GM23338 (cell line): ENCODE results near the gene FARP1. TPM values are rescaled to one million over a fixed set of nuclear protein-coding genes. Genes with fewer than 3 reads are reported as not detected.

ENCODE experiments used
- ATAC-seq: fragments of 200-7000 bp; cut with Tn5 transposase; 3 replicates; pipeline ENCODE4 v1.9.1; 2020
- DNase-seq: peaks from one replicate; pipeline ENCODE4 v3.0.0-alpha.2; 2015; ENCODE audit warnings: low spot score
- H2AFZ ChIP-seq: fragments of 200-600 bp; sonication (generic); 2 replicates; pipeline ENCODE4 v1.8.0; 2016; ENCODE audit warnings: antibody characterized with exemption, mild to moderate bottlenecking, moderate library complexity
- H3F3A ChIP-seq: fragments of 200-600 bp; sonication (generic); replicated peaks from 2 replicates; pipeline ENCODE4 v1.8.0; 2017; ENCODE audit warnings: antibody characterized with exemption, mixed run types, low read depth
- H3K27ac ChIP-seq: fragments of 200-600 bp; sonication (generic); 2 replicates; pipeline ENCODE4 v1.6.1; 2016; ENCODE audit warnings: low read depth
- H3K27me3 ChIP-seq: fragments of 200-600 bp; sonication (generic); 2 replicates; pipeline ENCODE4 v1.8.0; 2016; ENCODE audit warnings: mild to moderate bottlenecking, mixed run types, moderate library complexity; ENCODE audit not compliant: insufficient read depth
- H3K36me3 ChIP-seq: fragments of 200-600 bp; sonication (generic); 2 replicates; pipeline ENCODE4 v1.8.0; 2016; ENCODE audit warnings: mild to moderate bottlenecking; ENCODE audit not compliant: insufficient read depth
- H3K4me1 ChIP-seq: fragments of 200-600 bp; sonication (generic); 2 replicates; pipeline ENCODE4 v1.8.0; 2016; ENCODE audit warnings: mild to moderate bottlenecking, moderate library complexity; ENCODE audit not compliant: insufficient read depth
- H3K4me2 ChIP-seq: fragments of 200-600 bp; sonication (generic); 2 replicates; pipeline ENCODE4 v1.7.1; 2017; ENCODE audit warnings: mixed run types
- H3K4me3 ChIP-seq: fragments of 200-600 bp; sonication (generic); 2 replicates; pipeline ENCODE4 v1.6.1; 2016; ENCODE audit warnings: mixed run types
- H3K79me2 ChIP-seq: fragments of 200-600 bp; sonication (generic); replicated peaks from 2 replicates; pipeline ENCODE4 v1.8.0; 2017; ENCODE audit warnings: mild to moderate bottlenecking; ENCODE audit not compliant: insufficient read depth
- H3K9me2 ChIP-seq: fragments of 200-600 bp; sonication (generic); 2 replicates; pipeline ENCODE4 v1.8.0; 2017; ENCODE audit not compliant: insufficient read depth
- H4K20me1 ChIP-seq: fragments of 200-600 bp; sonication (generic); replicated peaks from 2 replicates; pipeline ENCODE4 v1.8.0; 2017; ENCODE audit warnings: mild to moderate bottlenecking; ENCODE audit not compliant: insufficient read depth
- H3K27ac Mint-ChIP-seq: 2 replicates; pipeline ENCODE4 v1.8.0; 2020; ENCODE audit warnings: inconsistent platforms, mild to moderate bottlenecking, moderate library complexity, mixed read lengths
- H3K27me3 Mint-ChIP-seq: 3 replicates; pipeline ENCODE4 v1.8.0; 2022; ENCODE audit warnings: low read depth, mild to moderate bottlenecking, moderate library complexity, mixed read lengths, inconsistent platforms; ENCODE audit not compliant: insufficient read depth, poor library complexity
- H3K36me3 Mint-ChIP-seq: 3 replicates; pipeline ENCODE4 v1.8.0; 2021; ENCODE audit warnings: low read depth, mild to moderate bottlenecking, inconsistent platforms, moderate library complexity, mixed read lengths
- H3K4me1 Mint-ChIP-seq: 3 replicates; pipeline ENCODE4 v1.8.0; 2020; ENCODE audit warnings: mild to moderate bottlenecking, inconsistent platforms, mixed read lengths
- H3K4me3 Mint-ChIP-seq: 3 replicates; pipeline ENCODE4 v1.8.0; 2021; ENCODE audit warnings: moderate library complexity, mild to moderate bottlenecking, inconsistent platforms, mixed read lengths
- H3K9me3 Mint-ChIP-seq: 3 replicates; pipeline ENCODE4 v1.8.0; 2020; ENCODE audit warnings: moderate library complexity, mild to moderate bottlenecking, inconsistent platforms, mixed read lengths
- CREB1 ChIP-seq: fragments of 250-450 bp; sonication (Bioruptor Pico); IDR thresholded peaks from 2 replicates; pipeline ENCODE4 v1.5.0; 2020; ENCODE audit warnings: low read depth, mild to moderate bottlenecking, moderate library complexity
- CTCF ChIP-seq, 2 experiments: fragments of 200-600 bp in 1 of 2; sonication (generic) in 1 of 2; conservative IDR thresholded peaks; 2 replicates each; pipeline versions ENCODE4 v1.5.1 to v1.6.1; 2016 to 2017; ENCODE audit warnings: antibody characterized with exemption in 2 of 2, low read depth in 2 of 2, mild to moderate bottlenecking in 2 of 2, moderate library complexity in 1 of 2
- ETS1 ChIP-seq: IDR thresholded peaks from 2 replicates; pipeline ENCODE4 v1.6.1; 2016; ENCODE audit warnings: antibody characterized with exemption
- EZH2 ChIP-seq: fragments of 200-600 bp; sonication (generic); IDR thresholded peaks from one replicate; pipeline ENCODE4 v1.8.0; 2017; ENCODE audit warnings: antibody characterized with exemption, mild to moderate bottlenecking, low read depth; ENCODE audit not compliant: unreplicated experiment
- JUNB ChIP-seq: IDR thresholded peaks from one replicate; pipeline ENCODE4 v1.6.1; 2016; ENCODE audit warnings: antibody characterized with exemption; ENCODE audit not compliant: unreplicated experiment
- NANOG ChIP-seq: IDR thresholded peaks from 2 replicates; pipeline ENCODE4 v1.6.1; 2016; ENCODE audit warnings: antibody characterized with exemption, borderline replicate concordance
- POLR2AphosphoS5 ChIP-seq: IDR thresholded peaks from 2 replicates; pipeline ENCODE4 v1.6.1; 2016; ENCODE audit warnings: antibody characterized with exemption, low read depth
- STAT1 ChIP-seq: IDR thresholded peaks from one replicate; pipeline ENCODE4 v1.6.1; 2016; ENCODE audit warnings: antibody characterized with exemption; ENCODE audit not compliant: unreplicated experiment
- ZNF114 ChIP-seq: fragments of 250-450 bp; sonication (Bioruptor Pico); IDR thresholded peaks from 2 replicates; pipeline ENCODE4 v1.5.0; 2020; ENCODE audit warnings: mild to moderate bottlenecking, moderate library complexity
- ZNF331 ChIP-seq: fragments of 250-450 bp; sonication (Bioruptor Pico); IDR thresholded peaks from 2 replicates; pipeline ENCODE4 v1.5.0; 2020; ENCODE audit warnings: low read depth, mild to moderate bottlenecking, moderate library complexity
- ZNF462 ChIP-seq: fragments of 250-450 bp; sonication (Bioruptor Pico); IDR thresholded peaks from 2 replicates; pipeline ENCODE4 v1.5.0; 2020; ENCODE audit warnings: mild to moderate bottlenecking, moderate library complexity
- polyA plus RNA-seq: library from polyadenylated mRNA; unstranded; fragments of >200 nt; fragmentation: Nextera tagmentation; extraction: Ambion mirVana; gene quantifications from 2 replicates; pipeline ENCODE4 v1.2.1, GENCODE V29; 2016
- total RNA-seq: library from RNA; depleted of rRNA; stranded (reverse); fragments of >200 nt; shearing (Covaris generic); gene quantifications from 2 replicates; pipeline ENCODE4 v1.2.3, GENCODE V29; 2014

Gene FARP1
- total and polyA plus RNA-seq, 2 experiments from 2014 or later: 53.6 to 82.5 TPM

GRCh38 chr13:98443329-98443728, 300.4 kb downstream of the FARP1 start (continued):
- no peak for TF ChIP-seq ETS1
- TF ChIP-seq CTCF (conservative IDR thresholded peaks at IDR 0.05; ENCODE audit: low read depth in 2 of 2): no peak

- Mint-ChIP-seq H3K36me3 (peaks cover 32% of the 10 kb centered on the region), H3K27me3 (peaks cover 30% of the 10 kb centered on the region), H3K4me3 (no peak overlapping the region), H3K4me1 (peaks cover 13% of the 10 kb centered on the region), H3K9me3 (no peaks in the 10 kb centered on the region; the same call in 2 of the 3 replicates), H3K27ac (peak overlapping the region; percentile 17; the same call in 1 of the 2 replicates)
- Histone ChIP-seq H4K20me1 (no peaks in the 10 kb centered on the region), H3F3A (peaks cover 1% of the 10 kb centered on the region; the same call in 1 of the 2 replicates), H3K79me2 (no peaks in the 10 kb centered on the region), H3K4me3 (no peak overlapping the region), H3K27ac (no peak overlapping the region), H3K4me2 (no peak overlapping the region), H3K27me3 (no peaks in the 10 kb centered on the region), H2AFZ (no peak overlapping the region), H3K9me2 (no peaks in the 10 kb centered on the region), H3K4me1 (peaks cover 5% of the 10 kb centered on the region), H3K36me3 (peaks cover 4% of the 10 kb centered on the region; the same call in 1 of the 2 replicates)
- ATAC-seq (no peak), DNase-seq (no peak)
- TF ChIP-seq ETS1: no peak
- TF ChIP-seq EZH2: no peak
- TF ChIP-seq JUNB: no peak
- no peak for TF ChIP-seq ZNF331 (CRISPR knock-in tag)
- no peak for TF ChIP-seq ZNF462 (CRISPR knock-in tag)
- no peak for TF ChIP-seq NANOG
- TF ChIP-seq STAT1: no peak
- no peak for TF ChIP-seq ZNF114 (CRISPR knock-in tag)
- no peak for TF ChIP-seq POLR2AphosphoS5
- TF ChIP-seq CREB1 (CRISPR knock-in tag): no peak
These were observed 301.0 kb downstream of the FARP1 start for GRCh38 chr13:98443800-98444325.
